GM15510 (cell line): Measurements from ENCODE around the gene PLCD3.

Source experiments
- POLR2A ChIP-seq: IDR thresholded peaks from 3 replicates; pipeline ENCODE4 v1.6.1; 2011; ENCODE audit warnings: borderline replicate concordance; ENCODE audit not compliant: insufficient read length; ENCODE audit errors: extremely low read depth

Gene PLCD3

DNA sequence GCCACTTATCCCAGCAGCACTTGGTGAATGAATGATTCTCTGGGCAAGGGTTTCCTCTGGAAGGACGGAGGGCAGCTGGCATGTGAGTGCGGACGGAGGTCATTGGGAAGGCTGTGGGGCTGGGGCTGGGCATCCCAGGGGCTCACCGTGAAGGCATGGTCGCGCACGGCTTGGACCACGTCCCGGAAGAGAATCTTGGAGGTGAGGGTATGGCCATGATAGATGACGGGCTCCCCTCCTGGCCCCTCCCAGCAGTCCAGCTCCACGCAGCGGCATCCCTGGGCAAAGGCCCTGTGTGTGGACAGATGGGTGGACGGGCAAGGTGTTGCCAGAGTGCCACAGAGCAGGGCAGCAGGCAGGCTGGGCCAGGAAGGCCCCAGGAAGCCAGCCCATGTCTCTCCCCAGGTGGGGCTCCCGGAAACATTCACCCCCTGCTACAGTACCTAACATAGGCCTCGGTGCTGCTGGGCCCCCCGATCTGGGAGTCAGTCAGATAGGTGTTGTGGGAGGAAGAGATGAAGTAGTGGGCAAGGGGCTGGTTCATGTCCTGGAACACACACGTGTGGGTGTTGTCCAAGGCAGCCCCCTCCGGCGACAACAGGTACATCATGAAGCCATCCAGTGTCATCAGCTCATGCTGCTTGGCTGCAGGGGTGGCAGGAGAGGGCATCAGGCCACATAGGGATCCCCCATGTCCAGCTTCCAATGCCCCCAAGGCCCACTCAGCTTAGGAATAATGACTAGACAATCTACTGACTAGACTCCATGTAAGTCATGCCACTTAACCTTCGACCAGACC is 14.3 kb downstream of the PLCD3 start:
- no peak for TF ChIP-seq POLR2A

DNA sequence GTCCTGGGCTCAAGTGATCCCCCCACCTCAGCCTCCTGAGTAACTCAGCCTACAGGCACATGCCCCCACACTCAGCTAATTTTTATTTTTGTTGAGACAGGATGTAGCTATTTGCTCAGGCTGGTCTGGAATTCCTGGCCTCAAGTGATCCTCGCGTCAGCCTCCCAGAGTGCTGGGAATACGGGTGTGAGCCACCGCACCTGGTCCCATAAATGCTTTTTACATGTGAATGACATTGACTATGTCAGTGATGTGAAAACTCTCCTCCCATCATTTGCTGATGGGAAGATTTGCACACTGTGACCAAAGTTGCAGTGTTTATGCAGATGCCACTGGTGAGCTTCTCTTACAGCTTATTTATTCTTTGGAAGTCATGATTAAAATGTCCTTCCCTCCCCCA is 15.0 kb downstream of the PLCD3 start:
- TF ChIP-seq POLR2A: no peak

DNA sequence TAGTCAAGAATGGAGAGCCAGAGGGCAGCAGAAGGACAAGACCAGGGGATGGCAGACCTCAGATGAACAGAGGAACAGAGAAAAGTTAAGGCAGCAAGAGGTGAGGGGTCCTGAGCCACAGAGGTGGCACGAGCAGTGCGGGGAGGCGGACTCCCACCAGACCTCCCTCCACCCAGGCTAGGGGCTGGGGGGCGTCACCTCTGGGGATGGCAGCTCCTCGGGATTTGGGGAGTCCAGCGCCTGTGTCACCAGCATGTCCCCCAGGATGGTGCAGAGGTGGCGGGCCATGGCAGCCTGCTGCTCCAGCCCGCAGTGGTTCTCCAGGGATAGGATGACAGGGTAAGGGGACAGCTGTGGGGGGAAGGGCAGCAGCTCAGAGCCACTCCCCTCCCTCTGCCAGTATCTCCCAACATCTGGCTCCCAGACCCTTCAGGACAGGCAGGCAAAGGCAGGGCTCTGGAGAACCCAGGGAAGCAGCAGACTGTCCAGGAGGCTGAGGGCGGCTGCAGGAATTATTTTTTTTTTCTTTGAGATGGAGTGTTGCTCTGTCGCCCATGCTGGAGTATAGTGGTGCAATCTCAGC is 15.8 kb downstream of the PLCD3 start:
- TF ChIP-seq POLR2A: no peak

DNA sequence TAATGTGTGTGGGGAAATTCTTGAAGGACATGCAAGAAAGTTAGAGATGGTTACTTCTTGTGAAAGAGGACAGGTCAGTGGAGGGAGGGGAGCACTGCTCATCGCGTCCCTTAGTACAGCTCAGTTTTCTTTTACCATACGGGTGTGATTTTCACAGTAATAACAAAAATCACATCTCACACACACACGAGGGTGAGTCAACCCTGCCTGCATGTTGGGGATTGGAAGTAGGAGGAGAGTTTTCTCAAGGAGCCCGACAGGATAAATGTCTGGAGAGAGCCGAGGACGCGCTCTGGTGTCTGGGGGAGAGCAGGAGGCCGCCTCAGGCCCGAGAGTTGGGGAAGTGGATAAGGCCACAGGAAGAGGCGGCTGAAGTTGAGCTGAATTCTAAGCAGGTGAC is 16.4 kb downstream of the PLCD3 start:
- TF ChIP-seq POLR2A: no peak

DNA sequence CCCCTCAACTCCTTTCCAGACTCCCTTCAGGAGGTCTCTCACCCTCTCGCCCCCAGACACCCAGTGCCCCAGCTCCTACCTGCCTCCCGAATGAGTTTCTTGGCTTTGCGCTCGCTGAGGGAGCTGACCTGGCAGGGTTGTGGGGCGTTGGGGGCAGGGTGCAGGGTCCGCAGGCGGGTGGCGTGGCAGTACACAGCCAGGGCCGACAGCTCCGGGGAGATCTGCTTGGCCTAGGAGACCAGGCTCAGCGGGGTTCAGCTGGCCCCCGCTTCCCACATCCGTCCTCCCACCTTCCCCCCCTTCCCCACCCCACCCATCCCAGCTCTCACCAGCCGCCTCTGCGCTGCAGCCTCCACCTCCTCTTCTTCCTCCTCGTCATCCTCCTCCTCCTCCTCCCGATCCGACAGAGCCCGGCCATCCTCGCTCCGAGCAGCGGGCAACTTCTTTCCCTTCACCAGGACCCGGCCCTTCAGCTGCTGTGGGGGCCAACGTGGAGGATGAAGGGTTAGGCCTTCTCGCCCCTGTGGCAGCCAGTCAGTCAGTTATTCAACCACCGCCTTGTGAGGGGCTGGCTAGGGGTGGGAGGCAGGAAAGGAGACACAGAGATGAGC is 17.2 kb downstream of the PLCD3 start:
- no peak for TF ChIP-seq POLR2A

DNA sequence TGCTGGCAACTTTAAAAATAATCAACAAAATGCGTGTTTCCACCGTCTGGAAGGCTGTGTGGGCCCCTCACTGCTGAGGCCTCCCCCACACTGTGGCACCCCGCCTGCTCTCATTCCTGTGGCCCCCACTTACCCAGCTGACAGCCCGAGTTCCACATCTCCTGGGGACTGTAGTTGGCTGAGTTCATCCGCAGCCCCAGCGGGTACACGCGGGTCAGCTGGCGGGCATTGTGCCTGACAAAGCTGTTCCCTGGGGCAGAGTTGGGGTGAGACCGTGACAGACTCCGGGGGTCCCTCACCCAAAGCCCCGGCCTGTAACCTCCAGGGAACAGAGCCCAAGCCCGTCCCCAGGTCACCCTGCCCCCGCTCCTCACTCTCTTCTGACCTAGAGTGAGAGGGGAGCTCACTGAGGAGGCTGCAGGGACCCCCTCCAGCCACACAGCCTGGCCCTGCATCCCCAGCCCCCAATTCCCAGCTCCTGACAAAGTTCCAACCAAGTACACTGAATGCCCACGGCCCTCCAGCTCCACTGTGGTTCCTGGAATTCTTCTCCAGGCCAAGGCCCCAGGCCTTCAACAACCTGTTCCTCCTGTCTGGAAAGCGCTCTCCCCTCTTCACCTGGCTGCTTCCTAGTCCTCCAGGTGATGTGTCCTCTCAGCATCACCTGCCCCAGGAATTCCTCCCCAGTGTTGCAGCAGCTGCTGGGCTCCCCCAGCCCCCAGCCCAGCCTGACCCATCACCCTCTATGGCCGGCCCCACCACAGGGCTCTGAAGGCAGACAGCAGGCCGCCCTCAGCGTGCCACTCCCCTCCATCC is 18.0 kb downstream of the PLCD3 start:
- no peak for TF ChIP-seq POLR2A

DNA sequence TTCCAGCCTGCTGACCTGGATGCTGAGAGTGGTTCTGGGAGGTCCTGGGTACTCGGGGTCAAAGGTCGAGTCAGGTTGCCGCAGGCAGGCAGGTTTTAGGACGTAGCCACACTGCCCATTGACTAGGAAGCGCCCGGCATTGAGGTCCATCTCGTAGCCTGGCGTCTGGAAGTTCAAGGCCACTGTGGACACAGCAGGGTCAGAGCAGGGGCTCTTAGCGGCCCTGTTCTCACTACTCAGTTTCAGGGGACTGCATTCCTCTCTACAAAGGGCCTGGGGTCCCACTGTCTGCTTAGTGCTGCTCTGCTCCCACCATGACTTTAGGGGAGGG is 18.9 kb downstream of the PLCD3 start:
- TF ChIP-seq POLR2A: no peak

DNA sequence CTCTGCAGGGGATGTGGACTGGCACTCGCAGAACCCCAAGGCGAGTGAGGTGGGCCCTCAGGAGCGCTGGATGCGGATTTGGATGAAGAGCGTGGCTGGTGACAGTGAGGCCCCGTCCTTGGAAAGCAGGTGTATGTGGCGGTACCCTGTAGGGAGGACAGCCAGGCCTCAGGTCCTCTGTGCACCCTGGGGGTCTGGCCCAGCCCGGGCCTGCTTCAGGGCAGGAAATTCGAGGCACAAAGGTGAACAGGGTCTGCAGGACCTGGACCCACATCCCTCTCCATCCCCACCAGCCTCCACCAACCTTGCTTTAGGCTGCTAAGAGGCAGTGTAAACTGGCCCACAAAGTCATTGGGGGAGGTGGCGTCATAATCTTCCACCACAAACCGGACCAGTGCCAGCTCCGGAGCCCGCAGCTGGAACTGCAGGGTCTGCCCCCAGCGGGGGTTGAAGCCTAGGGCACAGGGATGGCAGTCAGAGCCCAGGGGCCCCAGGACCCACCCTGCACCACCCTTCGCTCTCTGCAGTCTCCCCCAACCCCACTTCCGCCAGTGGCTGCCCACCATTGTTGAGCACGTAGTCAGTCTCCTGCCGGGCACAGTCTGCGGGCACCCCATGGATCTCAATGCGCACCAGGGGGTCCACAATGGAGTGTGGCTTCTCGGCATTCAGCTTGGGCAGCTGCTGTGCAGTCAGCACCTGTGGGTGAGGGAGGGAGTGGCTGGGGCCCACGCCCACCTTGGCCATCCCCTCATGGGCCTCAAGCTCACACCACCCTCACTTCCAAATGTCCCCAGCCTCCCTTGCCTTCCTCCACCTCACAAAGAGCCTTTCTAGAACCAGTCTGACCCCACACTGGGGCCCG is 19.5 kb downstream of the PLCD3 start:
- TF ChIP-seq POLR2A: no peak

DNA sequence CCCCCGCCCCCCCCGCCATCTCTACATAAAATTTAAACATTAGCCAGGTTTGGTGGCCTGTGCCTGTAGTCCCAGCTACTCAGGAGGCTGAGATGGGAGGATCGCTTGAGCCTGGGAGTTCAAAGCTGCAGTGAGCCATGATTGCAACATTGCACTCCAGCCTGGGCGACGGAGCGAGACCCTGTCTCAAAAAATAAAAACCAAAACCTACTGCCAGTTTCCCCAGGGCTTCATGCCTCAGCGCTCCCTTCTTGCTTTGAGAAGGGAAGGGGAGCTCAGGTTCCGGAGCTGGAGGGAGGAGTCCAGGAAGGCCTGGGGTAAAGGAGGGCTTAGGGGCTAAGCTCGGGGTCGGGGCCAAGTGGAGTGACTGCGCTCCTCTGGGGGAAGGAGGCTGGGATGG is 20.5 kb downstream of the PLCD3 start:
- TF ChIP-seq POLR2A: no peak

DNA sequence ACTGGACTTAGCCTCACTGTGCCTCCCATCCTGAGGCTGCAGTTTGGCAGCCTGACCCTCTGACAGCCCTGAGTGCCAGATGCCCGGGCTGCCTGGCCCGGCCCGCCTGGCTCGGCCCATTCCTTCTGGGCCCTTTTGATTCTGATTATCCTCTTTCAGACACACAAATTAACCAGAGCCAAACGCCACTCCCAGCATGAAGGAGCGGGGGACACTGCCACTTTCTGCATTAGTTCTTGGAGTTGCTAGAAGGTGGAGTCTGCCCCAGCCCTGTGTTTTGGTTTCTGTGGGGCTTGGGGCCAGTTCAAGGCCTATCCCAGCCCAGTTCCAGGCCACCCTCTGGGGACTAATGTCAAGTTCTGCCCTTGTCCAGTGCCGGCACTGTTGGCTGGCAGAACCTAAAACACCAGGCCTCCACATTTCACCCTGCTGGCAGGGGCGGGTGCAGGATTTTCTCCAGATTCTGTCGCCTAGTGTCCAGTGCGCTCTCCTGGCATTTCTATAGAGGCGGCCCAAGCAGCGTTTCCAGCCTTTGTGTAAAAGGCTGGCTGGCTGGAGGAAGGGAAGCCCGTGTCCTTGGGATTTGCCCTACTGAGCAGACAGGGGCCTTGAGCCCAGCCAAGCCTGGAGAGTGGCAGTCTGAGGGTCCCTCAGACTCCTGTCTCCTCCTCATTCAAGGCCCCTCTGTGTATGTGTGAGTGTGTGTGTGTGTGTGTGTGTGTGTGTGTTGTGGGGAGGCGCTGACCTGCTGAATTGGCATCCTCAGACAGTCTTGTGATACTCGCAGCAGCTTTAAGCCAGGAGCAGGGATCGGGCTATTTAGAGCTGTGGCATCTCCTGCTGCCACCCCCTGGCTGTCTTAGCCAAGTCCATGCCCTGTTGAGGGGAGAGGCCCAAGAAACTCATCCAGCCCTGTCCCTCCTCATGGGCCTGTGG is 21.4 kb downstream of the PLCD3 start:
- TF ChIP-seq POLR2A: no peak

DNA sequence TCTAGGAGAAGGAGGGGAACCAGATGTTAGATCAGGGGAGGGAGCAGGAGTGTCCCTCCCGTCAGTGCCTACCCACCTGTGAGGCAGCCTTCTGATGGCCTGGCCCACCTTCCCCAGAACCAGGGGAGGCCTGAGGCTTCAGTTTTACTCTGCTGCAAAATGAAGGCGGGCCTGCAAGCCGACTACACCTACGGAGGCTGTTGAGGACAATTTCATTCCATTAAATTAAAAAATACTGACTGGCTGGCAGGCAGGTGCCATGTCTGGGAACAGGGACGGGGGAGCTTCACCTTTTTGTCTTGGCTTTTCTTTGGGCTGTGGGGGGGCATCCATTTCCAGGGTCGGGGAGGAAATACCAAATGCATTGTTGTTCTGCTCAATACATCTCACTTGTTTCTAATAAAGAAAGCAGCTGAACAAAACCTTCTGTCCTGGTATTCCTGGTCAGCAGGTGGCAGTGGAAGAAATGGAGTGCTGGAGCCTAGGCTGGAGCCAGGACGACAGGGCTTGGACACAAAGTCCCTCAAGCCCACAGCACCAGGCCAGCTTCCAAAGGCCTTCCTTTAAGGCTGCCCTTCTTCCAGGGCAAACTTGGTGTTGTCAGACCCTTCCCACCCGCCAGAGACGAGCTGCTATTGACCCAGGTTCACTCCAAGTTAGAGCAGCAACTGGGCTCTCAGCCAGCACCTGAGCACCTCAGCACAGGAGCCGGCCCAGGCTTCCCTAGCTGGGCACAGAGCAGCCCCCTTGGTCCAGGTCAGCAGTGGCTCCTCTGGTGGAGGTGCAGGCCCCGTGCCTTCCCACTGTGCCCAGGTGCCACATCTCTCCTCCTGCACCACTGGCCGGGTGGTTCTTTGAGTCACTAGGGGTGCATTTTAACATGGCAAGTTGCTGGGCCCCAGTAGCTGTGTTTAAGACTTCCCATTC is 23.5 kb downstream of the PLCD3 start:
- TF ChIP-seq POLR2A: no peak

DNA sequence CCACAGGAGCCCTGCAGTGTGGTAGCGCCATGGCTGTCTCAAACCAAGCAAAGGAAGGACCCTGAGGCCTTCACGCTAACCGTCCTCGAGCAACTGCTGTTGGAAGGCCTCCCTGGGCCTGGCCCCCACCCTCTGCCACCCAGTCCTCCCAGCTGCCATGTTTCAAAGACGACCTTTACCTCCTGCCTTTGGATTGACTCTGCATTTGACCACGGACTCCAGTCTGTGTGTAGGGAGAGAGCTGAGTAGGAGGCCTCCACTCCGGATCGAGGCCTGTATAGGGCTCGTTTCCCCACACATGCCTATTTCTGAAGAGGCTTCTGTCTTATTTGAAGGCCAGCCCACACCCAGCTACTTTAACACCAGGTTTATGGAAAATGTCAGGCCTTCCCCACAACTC is 24.3 kb downstream of the PLCD3 start:
- no peak for TF ChIP-seq POLR2A

DNA sequence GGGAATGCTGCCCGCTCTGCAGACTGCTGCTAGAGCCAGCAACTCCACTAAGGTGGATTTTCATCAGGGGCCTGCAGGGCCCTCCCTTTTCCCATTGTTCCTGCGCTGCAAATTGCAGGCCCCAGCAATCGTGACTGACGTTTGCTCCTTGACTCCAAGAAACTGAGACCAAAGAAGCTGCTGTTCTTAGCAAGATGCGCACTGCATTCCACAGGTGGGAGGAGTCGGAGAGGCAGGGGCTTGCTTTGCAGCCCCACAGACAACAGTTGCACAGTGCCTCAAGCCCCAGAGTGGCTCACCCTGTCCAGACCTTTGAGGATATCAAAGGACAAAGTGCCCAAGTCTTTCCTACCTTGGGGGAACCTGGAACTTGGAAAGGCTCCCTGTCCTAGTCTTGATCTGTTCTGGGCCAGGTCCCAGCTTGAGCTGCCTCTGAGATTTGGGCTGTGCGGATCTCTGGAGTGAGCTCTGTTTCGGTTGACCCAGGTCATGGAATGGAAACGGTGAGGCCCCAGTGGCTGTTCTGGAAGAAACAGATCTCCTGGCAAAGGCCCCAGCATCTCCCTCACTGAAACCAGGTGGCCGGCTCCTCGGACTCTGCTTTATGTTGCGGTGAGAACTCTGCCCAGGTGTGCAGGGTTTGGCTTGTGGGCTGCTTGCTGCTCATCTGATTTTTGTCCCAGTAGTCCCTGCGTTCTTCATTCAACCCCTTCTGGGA is 24.9 kb downstream of the PLCD3 start:
- TF ChIP-seq POLR2A: no peak
